Keratinocyte (primary cell): ENCODE data around the gene NPAP1. TPM values are rescaled to one million over a fixed set of nuclear protein-coding genes. Genes with fewer than 3 reads are reported as not detected.

Source experiments
- DNase-seq: peaks from one replicate; pipeline ENCODE4 v3.0.0-alpha.2; 2011; ENCODE audit warnings: low read depth, missing footprints, low spot score
- FAIRE-seq: peaks from 2 replicates; lab custom pipeline; 2011; peaks lifted over from hg19 to GRCh38; lab: Jason Lieb, UNC
- H2AFZ ChIP-seq: 2 replicates; pipeline ENCODE4 v1.6.0; 2012; ENCODE audit warnings: low read length, control low read depth, inconsistent platforms; ENCODE audit not compliant: control insufficient read depth
- H3K27ac ChIP-seq: 2 replicates; pipeline ENCODE4 v1.5.1; 2011; ENCODE audit warnings: low read length; ENCODE audit not compliant: control insufficient read depth, insufficient read depth
- H3K27me3 ChIP-seq: 3 replicates; pipeline ENCODE4 v1.6.0; 2011; ENCODE audit warnings: low read length; ENCODE audit not compliant: control insufficient read depth, insufficient read depth; ENCODE audit errors: extremely low read depth
- H3K36me3 ChIP-seq, 2 experiments: 2 replicates in 1 of 2; 3 replicates in 1 of 2; pipeline ENCODE4 v1.5.1; 2011; ENCODE audit warnings: low read length in 2 of 2, mild to moderate bottlenecking in 1 of 2; ENCODE audit not compliant: control insufficient read depth in 2 of 2, insufficient read depth in 2 of 2; ENCODE audit errors: extremely low read depth in 1 of 2
- H3K4me1 ChIP-seq: 3 replicates; pipeline ENCODE4 v1.5.1; 2011; ENCODE audit warnings: low read length; ENCODE audit not compliant: control insufficient read depth, insufficient read depth; ENCODE audit errors: extremely low read depth
- H3K4me2 ChIP-seq: 3 replicates; pipeline ENCODE4 v1.6.0; 2011; ENCODE audit warnings: low read depth, low read length; ENCODE audit not compliant: control insufficient read depth, insufficient read depth; ENCODE audit errors: extremely low read depth
- H3K4me3 ChIP-seq, 3 experiments: fragments of 200-600 bp in 1 of 3; sonication (generic) in 1 of 3; 2 replicates in 2 of 3; 3 replicates in 1 of 3; pipeline ENCODE4 v1.5.1; 2011 to 2016; ENCODE audit warnings: low read length in 3 of 3, mild to moderate bottlenecking in 3 of 3, control low read depth in 2 of 3, inconsistent platforms in 1 of 3, low read depth in 1 of 3, mixed read lengths in 1 of 3, mixed run types in 1 of 3, moderate library complexity in 1 of 3; ENCODE audit not compliant: control insufficient read depth in 2 of 3, insufficient read depth in 2 of 3; ENCODE audit errors: extremely low read depth in 1 of 3
- H3K79me2 ChIP-seq: 2 replicates; pipeline ENCODE4 v1.6.0; 2012; ENCODE audit warnings: low read length; ENCODE audit not compliant: control insufficient read depth, insufficient read depth
- H3K9ac ChIP-seq: 3 replicates; pipeline ENCODE4 v1.6.0; 2011; ENCODE audit warnings: low read length; ENCODE audit not compliant: control insufficient read depth, insufficient read depth; ENCODE audit errors: extremely low read depth
- H3K9me1 ChIP-seq: 3 replicates; pipeline ENCODE4 v1.6.0; 2011; ENCODE audit warnings: low read length; ENCODE audit not compliant: control insufficient read depth, insufficient read depth; ENCODE audit errors: extremely low read depth
- H3K9me3 ChIP-seq: 2 replicates; pipeline ENCODE4 v1.5.1; 2012; ENCODE audit warnings: low read depth, low read length; ENCODE audit not compliant: control insufficient read depth
- H4K20me1 ChIP-seq: 3 replicates; pipeline ENCODE4 v1.6.0; 2011; ENCODE audit warnings: low read length; ENCODE audit not compliant: control insufficient read depth, insufficient read depth; ENCODE audit errors: extremely low read depth
- EZH2 ChIP-seq: IDR thresholded peaks from one replicate; pipeline ENCODE4 v1.6.1; 2012; ENCODE audit warnings: inconsistent platforms, mild to moderate bottlenecking, low read length, moderate library complexity
- dilution Hi-C: fragments of 300-500 bp; cut with MboI; formaldehyde crosslinking; loops from one replicate; pipeline ENCODE4 v1.7.0; 2020; ENCODE audit warnings: low sequenced_read_pairs; ENCODE audit not compliant: extremely low pct_ligation_motif_present
- polyA minus RNA-seq, 3 experiments: library from RNA; depleted of rRNA, polyadenylated mRNA; stranded (reverse); fragments of >200 nt; gene quantifications; 1 replicate in 1 of 3; 2 replicates in 1 of 3; 3 replicates in 1 of 3; pipeline ENCODE4 v1.2.3, GENCODE V29; 2011
- polyA plus RNA-seq, 5 experiments: library from polyadenylated mRNA; depleted of rRNA in 3 of 5; stranded (reverse) in 3 of 5; stranded (forward) in 1 of 5; unstranded in 1 of 5; fragments of >200 nt; gene quantifications; 1 replicate in 1 of 5; 2 replicates in 3 of 5; 3 replicates in 1 of 5; pipeline versions ENCODE4 v1.2.1 to v1.2.3, GENCODE V29; 2011 to 2012; ENCODE audit warnings: missing spikeins in 2 of 5, low read depth in 1 of 5, low replicate concordance in 1 of 5
- TF ChIP-seq, protein P1 (sequence below), 3 experiments: IDR thresholded peaks in 1 of 3; conservative IDR thresholded peaks in 1 of 3; optimal IDR thresholded peaks in 1 of 3; 2 replicates in 2 of 3; 3 replicates in 1 of 3; pipeline versions ENCODE3 to v1.5.1; 2011; ENCODE audit warnings: low read length in 3 of 3, mild to moderate bottlenecking in 3 of 3, moderate library complexity in 2 of 3, control low read depth in 1 of 3, inconsistent platforms in 1 of 3; ENCODE audit not compliant: insufficient read depth in 2 of 3; ENCODE audit errors: extremely low read depth in 1 of 3

The NPAP1 gene, protein sequence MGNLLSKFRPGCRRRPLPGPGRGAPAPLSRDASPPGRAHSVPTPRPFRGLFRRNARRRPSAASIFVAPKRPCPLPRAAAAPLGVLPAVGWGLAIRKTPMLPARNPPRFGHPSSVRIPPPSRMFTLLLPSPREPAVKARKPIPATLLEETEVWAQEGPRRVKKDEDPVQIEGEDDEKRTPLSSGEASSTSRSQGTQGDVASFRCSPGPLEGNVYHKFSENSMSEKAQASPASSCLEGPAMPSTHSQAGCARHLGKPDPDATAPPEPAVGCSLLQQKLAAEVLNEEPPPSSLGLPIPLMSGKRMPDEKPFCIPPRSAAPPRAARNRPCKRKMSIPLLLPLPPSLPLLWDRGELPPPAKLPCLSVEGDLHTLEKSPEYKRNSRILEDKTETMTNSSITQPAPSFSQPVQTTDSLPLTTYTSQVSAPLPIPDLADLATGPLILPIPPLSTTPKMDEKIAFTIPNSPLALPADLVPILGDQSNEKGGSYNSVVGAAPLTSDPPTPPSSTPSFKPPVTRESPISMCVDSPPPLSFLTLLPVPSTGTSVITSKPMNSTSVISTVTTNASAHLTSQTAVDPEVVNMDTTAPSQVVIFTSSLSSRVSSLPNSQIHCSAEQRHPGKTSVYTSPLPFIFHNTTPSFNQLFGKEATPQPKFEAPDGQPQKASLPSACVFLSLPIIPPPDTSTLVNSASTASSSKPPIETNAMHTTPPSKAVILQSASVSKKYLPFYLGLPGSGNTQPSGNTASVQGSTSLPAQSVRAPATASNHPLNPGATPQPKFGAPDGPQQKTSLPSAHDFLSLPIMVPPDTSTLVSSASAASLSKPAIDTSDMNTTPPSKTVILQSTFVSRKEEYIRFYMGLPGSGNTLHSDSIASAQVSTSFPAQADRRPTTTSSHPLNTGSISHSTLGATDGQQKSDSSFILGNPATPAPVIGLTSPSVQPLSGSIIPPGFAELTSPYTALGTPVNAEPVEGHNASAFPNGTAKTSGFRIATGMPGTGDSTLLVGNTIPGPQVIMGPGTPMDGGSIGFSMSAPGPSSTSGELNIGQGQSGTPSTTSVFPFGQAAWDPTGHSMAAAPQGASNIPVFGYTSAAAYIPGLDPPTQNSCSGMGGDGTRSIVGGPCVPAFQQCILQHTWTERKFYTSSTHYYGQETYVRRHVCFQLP
- polyA plus RNA-seq (not detected in 3 replicates), polyA minus RNA-seq (not detected in 3 replicates)
- polyA plus RNA-seq (2011; ENCODE audit: low read depth) = not detected
- polyA plus RNA-seq (2011; cell fraction: cytosol; rRNA removed) = not detected in 2 replicates
- not detected in 2 replicates for polyA plus RNA-seq (2011; cell fraction: nucleus; rRNA removed)
- polyA plus RNA-seq (2012; ENCODE audit: low replicate concordance) = not detected in 2 replicates
- polyA minus RNA-seq (2011; cell fraction: cytosol; rRNA and poly(A)+ RNA removed) = not detected
- polyA minus RNA-seq (2011; cell fraction: nucleus; rRNA and poly(A)+ RNA removed) = not detected in 2 replicates

DNA sequence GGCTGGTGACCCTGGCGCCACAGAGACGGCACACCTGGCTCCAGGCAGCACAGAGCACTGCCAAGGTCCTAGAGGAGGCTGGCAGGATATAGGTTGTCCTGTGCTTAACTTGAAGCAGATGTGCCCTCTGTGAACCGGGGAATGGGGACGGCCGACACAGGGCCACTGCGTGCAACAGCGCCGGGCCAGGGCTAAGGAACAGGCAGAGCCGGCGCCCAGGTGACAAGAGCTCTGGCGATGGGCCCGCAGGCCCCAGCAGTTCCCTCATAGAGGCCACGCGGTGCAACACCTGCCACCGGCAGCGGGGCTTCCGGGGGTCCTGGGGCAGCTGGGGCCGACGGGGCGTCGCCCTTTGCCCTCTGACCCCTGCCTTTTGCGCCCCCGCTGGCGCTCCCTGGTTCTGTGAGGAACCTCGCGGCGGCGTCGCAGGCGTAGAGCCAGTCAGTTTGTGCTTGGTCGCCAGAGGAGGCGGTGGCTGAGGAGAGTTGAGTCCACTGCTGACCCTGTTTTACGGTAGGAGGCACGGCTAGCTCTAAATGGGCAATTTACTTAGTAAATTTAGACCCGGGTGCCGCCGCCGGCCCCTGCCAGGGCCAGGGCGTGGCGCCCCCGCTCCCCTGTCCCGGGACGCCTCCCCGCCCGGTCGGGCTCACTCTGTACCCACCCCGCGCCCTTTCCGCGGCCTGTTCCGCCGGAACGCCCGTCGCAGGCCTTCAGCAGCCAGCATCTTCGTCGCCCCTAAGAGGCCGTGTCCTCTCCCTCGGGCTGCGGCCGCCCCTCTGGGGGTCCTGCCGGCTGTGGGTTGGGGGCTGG, at the start of gene NPAP1:
TSS of gene NPAP1 (plus strand) at position 444 of the 813 bp plus-strand sequence. CDS start at position 537, 93 bp downstream.
- no peak within 1 kb of the TSS for H3K4me3 ChIP-seq
- FAIRE-seq = no peak
- dilution Hi-C loops = no loop called here
- TF ChIP-seq EZH2 = no peak
- H3K27me3 ChIP-seq = no peaks in the 10 kb centered on the region
- H3K9me3 ChIP-seq = peaks cover 12% of the 10 kb centered on the region
- H3K79me2 ChIP-seq = no peaks in the 10 kb centered on the region
- no peak within 1 kb of the TSS for H3K27ac ChIP-seq
- no peak within 1 kb of the TSS for H3K4me2 ChIP-seq
- DNase-seq = no peak
- no peak within 1 kb of the TSS for H2AFZ ChIP-seq
- H3K4me1 ChIP-seq = no peaks in the 10 kb centered on the region
- H4K20me1 ChIP-seq = no peaks in the 10 kb centered on the region
- H3K9me1 ChIP-seq = no peaks in the 10 kb centered on the region
- H3K9ac ChIP-seq = no peak within 1 kb of the TSS
- no peaks in the 10 kb centered on the region for H3K36me3 ChIP-seq

DNA sequence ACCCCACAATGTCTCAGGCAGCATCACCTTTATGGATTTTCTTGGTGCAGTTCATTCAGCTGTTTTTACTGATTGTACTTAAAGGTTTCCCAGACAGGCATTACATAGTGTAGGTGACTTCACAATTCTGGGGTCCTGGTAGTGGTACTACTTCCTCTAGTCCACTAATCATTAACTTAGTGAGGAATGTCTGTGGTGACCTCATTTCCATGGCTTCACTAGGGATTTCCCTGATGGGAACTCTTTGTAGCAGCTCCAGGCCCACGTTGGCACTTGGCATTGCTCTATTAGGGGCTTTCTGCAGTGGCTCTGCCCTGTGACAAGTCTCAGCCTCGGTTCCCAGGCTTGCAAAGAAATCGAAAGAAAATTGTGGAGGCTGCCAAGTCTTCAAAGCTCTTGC, 48.1 kb upstream of the NPAP1 start:
- peaks cover 2% of the 10 kb centered on the region for H3K9me3 ChIP-seq
- no peak for FAIRE-seq
- H3K27me3 ChIP-seq = no peaks in the 10 kb centered on the region
- no peak overlapping the region for H2AFZ ChIP-seq
- H3K4me1 ChIP-seq = no peaks in the 10 kb centered on the region
- no peak overlapping the region for H3K9ac ChIP-seq
- no peaks in the 10 kb centered on the region for H3K79me2 ChIP-seq
- TF ChIP-seq, protein P1, sequence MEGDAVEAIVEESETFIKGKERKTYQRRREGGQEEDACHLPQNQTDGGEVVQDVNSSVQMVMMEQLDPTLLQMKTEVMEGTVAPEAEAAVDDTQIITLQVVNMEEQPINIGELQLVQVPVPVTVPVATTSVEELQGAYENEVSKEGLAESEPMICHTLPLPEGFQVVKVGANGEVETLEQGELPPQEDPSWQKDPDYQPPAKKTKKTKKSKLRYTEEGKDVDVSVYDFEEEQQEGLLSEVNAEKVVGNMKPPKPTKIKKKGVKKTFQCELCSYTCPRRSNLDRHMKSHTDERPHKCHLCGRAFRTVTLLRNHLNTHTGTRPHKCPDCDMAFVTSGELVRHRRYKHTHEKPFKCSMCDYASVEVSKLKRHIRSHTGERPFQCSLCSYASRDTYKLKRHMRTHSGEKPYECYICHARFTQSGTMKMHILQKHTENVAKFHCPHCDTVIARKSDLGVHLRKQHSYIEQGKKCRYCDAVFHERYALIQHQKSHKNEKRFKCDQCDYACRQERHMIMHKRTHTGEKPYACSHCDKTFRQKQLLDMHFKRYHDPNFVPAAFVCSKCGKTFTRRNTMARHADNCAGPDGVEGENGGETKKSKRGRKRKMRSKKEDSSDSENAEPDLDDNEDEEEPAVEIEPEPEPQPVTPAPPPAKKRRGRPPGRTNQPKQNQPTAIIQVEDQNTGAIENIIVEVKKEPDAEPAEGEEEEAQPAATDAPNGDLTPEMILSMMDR (optimal IDR thresholded peaks at IDR 0.05 in 1 of 3, IDR thresholded peaks at IDR 0.05 in 1 of 3, conservative IDR thresholded peaks at IDR 0.05 in 1 of 3; ENCODE audit: extremely low read depth in 1 of 3, insufficient read depth in 2 of 3, low read length in 3 of 3) = no peak
- no peak for TF ChIP-seq EZH2
- H3K27ac ChIP-seq = no peak overlapping the region
- no peak for DNase-seq
- no peak overlapping the region for H3K4me3 ChIP-seq
- H4K20me1 ChIP-seq = no peaks in the 10 kb centered on the region
- no peaks in the 10 kb centered on the region for H3K36me3 ChIP-seq
- H3K4me2 ChIP-seq = no peak overlapping the region
- H3K9me1 ChIP-seq = no peaks in the 10 kb centered on the region
- dilution Hi-C loops = no loop called here
